Measurements from ENCODE around the gene FAM20C. TPM values are rescaled to one million over a fixed set of nuclear protein-coding genes. Genes with fewer than 3 reads are reported as not detected.

Gene FAM20C
- total RNA-seq, 2 donors from 2014 or later = 33.5 to 53.5 TPM

DNA sequence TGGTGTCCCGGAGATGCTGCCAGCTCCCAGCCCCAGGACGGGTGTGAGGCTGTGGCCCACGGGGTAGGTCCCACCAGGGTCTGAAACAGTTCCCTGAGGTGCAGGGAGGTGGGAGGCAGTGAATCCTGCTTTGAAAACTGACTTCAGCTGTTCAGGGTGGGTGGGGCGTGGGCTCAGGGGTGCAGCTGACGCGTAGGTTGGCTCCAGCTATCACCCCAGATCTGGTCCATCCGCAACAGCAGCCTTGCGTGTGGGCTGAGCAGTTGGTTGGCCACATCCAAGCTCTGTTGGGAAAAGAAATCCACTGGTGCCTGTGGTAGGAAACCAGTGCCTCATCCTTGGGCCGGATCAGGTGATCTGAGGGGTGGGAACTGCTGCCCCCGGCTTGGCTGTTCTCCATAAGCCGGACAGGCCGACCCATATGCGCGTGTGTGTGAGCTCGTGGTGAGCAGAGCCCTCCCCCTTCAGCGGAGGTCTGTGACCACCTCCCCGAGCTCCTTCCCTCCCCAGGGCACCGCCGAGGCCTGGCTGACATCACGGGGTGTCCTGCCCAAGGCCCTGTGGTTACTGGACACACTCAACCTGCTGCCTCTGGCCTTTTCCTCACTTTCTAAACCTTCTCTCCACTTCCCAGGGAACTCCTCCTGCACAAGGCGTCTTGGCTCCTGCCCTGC, 15.4 kb upstream of the FAM20C start:
- Mint-ChIP-seq H3K9me3 (no peaks in the 10 kb centered on the region), H3K27me3 (ENCODE audit: insufficient read depth) (peaks cover 7% of the 10 kb centered on the region), H3K27ac (no peak overlapping the region), H3K36me3 (ENCODE audit: low read depth) (no peaks in the 10 kb centered on the region), H3K4me1 (no peaks in the 10 kb centered on the region), H3K4me3 (no peak overlapping the region)
- Histone ChIP-seq H3K4me1 (ENCODE audit: control insufficient read depth, insufficient read depth, low read length) (no peaks in the 10 kb centered on the region), H3K4me3 (ENCODE audit: low read length) (no peak overlapping the region), H3K36me3 (ENCODE audit: control insufficient read depth, insufficient read depth, low read length) (no peaks in the 10 kb centered on the region), H3K27ac (ENCODE audit: low read depth, low read length) (no peak overlapping the region), H3K27me3 (ENCODE audit: control insufficient read depth, insufficient read depth, low read length, poor library complexity, severe bottlenecking) (no peaks in the 10 kb centered on the region), H3K9me3 (ENCODE audit: control insufficient read depth, low read length) (no peaks in the 10 kb centered on the region), H3K9ac (ENCODE audit: extremely low read depth, low read length, poor library complexity, severe bottlenecking) (no peak overlapping the region)
- 90 to 96% methylated on average over 11 to 21 of the region's 21 CpGs for WGBS, 2 experiments (ENCODE audit: insufficient coverage in 1 of 2, insufficient read length in 1 of 2)
- TF ChIP-seq, protein P1, sequence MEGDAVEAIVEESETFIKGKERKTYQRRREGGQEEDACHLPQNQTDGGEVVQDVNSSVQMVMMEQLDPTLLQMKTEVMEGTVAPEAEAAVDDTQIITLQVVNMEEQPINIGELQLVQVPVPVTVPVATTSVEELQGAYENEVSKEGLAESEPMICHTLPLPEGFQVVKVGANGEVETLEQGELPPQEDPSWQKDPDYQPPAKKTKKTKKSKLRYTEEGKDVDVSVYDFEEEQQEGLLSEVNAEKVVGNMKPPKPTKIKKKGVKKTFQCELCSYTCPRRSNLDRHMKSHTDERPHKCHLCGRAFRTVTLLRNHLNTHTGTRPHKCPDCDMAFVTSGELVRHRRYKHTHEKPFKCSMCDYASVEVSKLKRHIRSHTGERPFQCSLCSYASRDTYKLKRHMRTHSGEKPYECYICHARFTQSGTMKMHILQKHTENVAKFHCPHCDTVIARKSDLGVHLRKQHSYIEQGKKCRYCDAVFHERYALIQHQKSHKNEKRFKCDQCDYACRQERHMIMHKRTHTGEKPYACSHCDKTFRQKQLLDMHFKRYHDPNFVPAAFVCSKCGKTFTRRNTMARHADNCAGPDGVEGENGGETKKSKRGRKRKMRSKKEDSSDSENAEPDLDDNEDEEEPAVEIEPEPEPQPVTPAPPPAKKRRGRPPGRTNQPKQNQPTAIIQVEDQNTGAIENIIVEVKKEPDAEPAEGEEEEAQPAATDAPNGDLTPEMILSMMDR (conservative IDR thresholded peaks at IDR 0.05) = no peak
- no peak for DNase-seq

DNA sequence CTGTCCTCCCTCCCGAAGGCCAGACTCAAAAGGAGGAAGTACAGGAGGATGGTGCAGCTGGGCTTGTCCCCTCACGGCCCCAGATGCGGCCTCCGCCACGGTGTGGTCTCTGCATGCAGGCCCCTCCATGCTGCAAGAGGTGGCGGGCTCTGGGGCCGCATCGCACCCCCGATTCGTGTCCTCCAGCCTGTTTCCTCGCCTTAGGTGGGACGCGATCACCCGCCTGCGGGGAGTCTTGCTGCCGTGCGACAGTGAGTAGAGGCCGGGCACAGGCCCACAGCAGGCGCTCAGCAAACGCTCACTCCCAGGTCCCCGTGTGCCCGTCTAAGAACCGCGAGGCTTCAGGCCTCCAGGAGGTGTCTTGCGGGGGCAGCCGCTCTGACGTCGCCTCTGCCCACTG, 13.9 kb upstream of the FAM20C start:
- WGBS, 2 experiments (ENCODE audit: insufficient coverage in 1 of 2, insufficient read length in 1 of 2) = 95 to 97% methylated on average over 26 to 28 of the region's 28 CpGs
- no peaks in the 10 kb centered on the region for H3K36me3 Mint-ChIP-seq (ENCODE audit: low read depth)
- Histone ChIP-seq H3K4me3 (ENCODE audit: low read length) (no peak overlapping the region), H3K36me3 (ENCODE audit: control insufficient read depth, insufficient read depth, low read length) (no peaks in the 10 kb centered on the region), H3K9ac (ENCODE audit: extremely low read depth, low read length, poor library complexity, severe bottlenecking) (no peak overlapping the region), H3K27me3 (ENCODE audit: control insufficient read depth, insufficient read depth, low read length, poor library complexity, severe bottlenecking) (no peaks in the 10 kb centered on the region), H3K4me1 (ENCODE audit: control insufficient read depth, insufficient read depth, low read length) (no peaks in the 10 kb centered on the region), H3K9me3 (ENCODE audit: control insufficient read depth, low read length) (no peaks in the 10 kb centered on the region), H3K27ac (ENCODE audit: low read depth, low read length) (no peak overlapping the region)
- H3K27ac Mint-ChIP-seq = no peak overlapping the region
- H3K9me3 Mint-ChIP-seq = no peaks in the 10 kb centered on the region
- no peak overlapping the region for H3K4me3 Mint-ChIP-seq
- peaks cover 7% of the 10 kb centered on the region for H3K27me3 Mint-ChIP-seq (ENCODE audit: insufficient read depth)
- no peaks in the 10 kb centered on the region for H3K4me1 Mint-ChIP-seq
- TF ChIP-seq, protein P1 (conservative IDR thresholded peaks at IDR 0.05) = no peak
- no peak for DNase-seq

DNA sequence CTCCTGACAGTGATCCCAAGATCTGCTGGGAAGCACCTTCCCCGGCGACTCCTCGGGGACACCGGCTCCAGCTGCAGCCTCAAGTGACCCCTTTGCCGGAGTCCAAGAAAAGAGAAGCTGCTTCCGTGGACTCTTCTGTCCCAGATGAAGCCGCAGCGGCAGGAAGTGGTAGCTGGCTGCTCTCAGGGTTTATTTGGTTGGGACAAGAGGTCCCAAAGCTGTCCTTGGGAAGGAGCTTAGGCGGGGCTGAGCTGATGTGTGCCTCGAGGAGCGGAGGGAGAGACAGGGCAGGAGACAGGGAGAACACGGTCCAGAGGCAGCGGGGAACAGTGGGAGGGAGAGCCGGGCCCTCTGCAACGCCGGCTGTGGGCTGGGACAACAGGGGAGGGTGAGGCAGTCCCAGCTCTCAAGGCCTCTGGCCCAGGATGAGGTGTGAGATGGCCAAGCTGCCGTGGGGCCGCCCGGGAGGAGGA, 13.1 kb upstream of the FAM20C start:
- Histone ChIP-seq H3K36me3 (ENCODE audit: control insufficient read depth, insufficient read depth, low read length) (no peaks in the 10 kb centered on the region), H3K4me3 (ENCODE audit: low read length) (no peak overlapping the region), H3K4me1 (ENCODE audit: control insufficient read depth, insufficient read depth, low read length) (no peaks in the 10 kb centered on the region), H3K27me3 (ENCODE audit: control insufficient read depth, insufficient read depth, low read length, poor library complexity, severe bottlenecking) (no peaks in the 10 kb centered on the region), H3K9me3 (ENCODE audit: control insufficient read depth, low read length) (no peaks in the 10 kb centered on the region), H3K27ac (ENCODE audit: low read depth, low read length) (no peak overlapping the region), H3K9ac (ENCODE audit: extremely low read depth, low read length, poor library complexity, severe bottlenecking) (no peak overlapping the region)
- WGBS, 2 experiments (ENCODE audit: insufficient coverage in 1 of 2, insufficient read length in 1 of 2) = 91 to 94% methylated on average over 16 to 19 of the region's 19 CpGs
- Mint-ChIP-seq H3K4me1 (no peaks in the 10 kb centered on the region), H3K27me3 (ENCODE audit: insufficient read depth) (peaks cover 7% of the 10 kb centered on the region), H3K4me3 (no peak overlapping the region), H3K9me3 (no peaks in the 10 kb centered on the region), H3K27ac (no peak overlapping the region), H3K36me3 (ENCODE audit: low read depth) (no peaks in the 10 kb centered on the region)
- no peak for DNase-seq
- TF ChIP-seq, protein P1 (conservative IDR thresholded peaks at IDR 0.05) = no peak

Data from endodermal cell (in vitro differentiated cells).